WTC11 (cell line): ENCODE results near the gene KCND2.

Experiments
- ATF1 ChIP-seq: sonication (generic); formaldehyde crosslinking; IDR thresholded peaks from 2 replicates; pipeline ENCODE4 v1.8.1; 2023; ENCODE audit warnings: mild to moderate bottlenecking, moderate library complexity, missing genetic modification reagents
- GABPB1 ChIP-seq: sonication (generic); formaldehyde crosslinking; IDR thresholded peaks from 2 replicates; pipeline ENCODE4 v1.8.1; 2023; ENCODE audit warnings: mild to moderate bottlenecking, missing genetic modification reagents
- KAT7 ChIP-seq: sonication (generic); formaldehyde crosslinking; IDR thresholded peaks from 2 replicates; pipeline ENCODE4 v1.8.1; 2023; ENCODE audit warnings: missing genetic modification reagents, mild to moderate bottlenecking, borderline replicate concordance
- TEAD4 ChIP-seq: sonication (generic); formaldehyde crosslinking; IDR thresholded peaks from 2 replicates; pipeline ENCODE4 v1.8.0; 2022; ENCODE audit warnings: mild to moderate bottlenecking, missing genetic modification reagents
- TF ChIP-seq, protein P1 (sequence below): sonication (generic); formaldehyde crosslinking; IDR thresholded peaks from 2 replicates; pipeline ENCODE4 v1.8.1; 2023; ENCODE audit warnings: mild to moderate bottlenecking, missing genetic modification reagents, borderline replicate concordance
- TF ChIP-seq, protein P2 (sequence below): fragments of 200-600 bp; IDR thresholded peaks from 2 replicates; pipeline ENCODE4 v1.8.0; 2022; ENCODE audit warnings: antibody characterized with exemption
- TF ChIP-seq, protein P3 (sequence below): sonication (generic); formaldehyde crosslinking; IDR thresholded peaks from 2 replicates; pipeline ENCODE4 v1.8.0; 2022; ENCODE audit warnings: mild to moderate bottlenecking, missing genetic modification reagents
- TF ChIP-seq, protein P4 (sequence below): sonication (generic); formaldehyde crosslinking; IDR thresholded peaks from 2 replicates; pipeline ENCODE4 v1.8.0; 2022; ENCODE audit warnings: mild to moderate bottlenecking, missing genetic modification reagents
- TF ChIP-seq, protein P5 (sequence below): sonication (generic); formaldehyde crosslinking; IDR thresholded peaks from 2 replicates; pipeline ENCODE4 v1.8.1; 2022; ENCODE audit warnings: low read depth, missing genetic modification reagents, borderline replicate concordance
- TF ChIP-seq, protein P6 (sequence below): fragments of 250-450 bp; sonication (Bioruptor Pico); conservative IDR thresholded peaks from 2 replicates; pipeline ENCODE4 v1.9.0; 2021; ENCODE audit warnings: mild to moderate bottlenecking
- TF ChIP-seq, protein P7 (sequence below): sonication (generic); formaldehyde crosslinking; conservative IDR thresholded peaks from 2 replicates; pipeline ENCODE4 v1.8.1; 2023; ENCODE audit warnings: mild to moderate bottlenecking, low read depth, missing genetic modification reagents, moderate library complexity

DNA sequence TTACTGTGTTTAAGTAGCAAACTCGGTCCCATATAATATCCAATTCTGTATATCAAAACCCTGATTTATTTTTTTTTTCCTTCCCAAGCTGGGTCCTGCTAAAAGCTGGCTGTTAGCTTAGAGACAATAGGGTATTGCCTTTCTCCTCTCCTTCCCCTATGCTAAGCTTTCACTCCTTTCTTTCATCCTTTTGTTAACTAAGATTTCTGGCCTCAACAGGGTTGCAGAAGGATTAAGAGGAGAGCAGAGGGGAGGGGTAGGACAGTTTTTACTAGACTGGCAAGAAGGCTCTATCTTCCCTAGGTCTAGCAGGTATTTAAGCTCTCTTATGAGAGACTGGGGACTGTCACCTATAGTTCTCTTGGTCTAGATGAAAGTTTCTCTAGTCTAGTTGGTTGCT lies 229.2 kb downstream of the KCND2 start:
- TF ChIP-seq, protein P1, sequence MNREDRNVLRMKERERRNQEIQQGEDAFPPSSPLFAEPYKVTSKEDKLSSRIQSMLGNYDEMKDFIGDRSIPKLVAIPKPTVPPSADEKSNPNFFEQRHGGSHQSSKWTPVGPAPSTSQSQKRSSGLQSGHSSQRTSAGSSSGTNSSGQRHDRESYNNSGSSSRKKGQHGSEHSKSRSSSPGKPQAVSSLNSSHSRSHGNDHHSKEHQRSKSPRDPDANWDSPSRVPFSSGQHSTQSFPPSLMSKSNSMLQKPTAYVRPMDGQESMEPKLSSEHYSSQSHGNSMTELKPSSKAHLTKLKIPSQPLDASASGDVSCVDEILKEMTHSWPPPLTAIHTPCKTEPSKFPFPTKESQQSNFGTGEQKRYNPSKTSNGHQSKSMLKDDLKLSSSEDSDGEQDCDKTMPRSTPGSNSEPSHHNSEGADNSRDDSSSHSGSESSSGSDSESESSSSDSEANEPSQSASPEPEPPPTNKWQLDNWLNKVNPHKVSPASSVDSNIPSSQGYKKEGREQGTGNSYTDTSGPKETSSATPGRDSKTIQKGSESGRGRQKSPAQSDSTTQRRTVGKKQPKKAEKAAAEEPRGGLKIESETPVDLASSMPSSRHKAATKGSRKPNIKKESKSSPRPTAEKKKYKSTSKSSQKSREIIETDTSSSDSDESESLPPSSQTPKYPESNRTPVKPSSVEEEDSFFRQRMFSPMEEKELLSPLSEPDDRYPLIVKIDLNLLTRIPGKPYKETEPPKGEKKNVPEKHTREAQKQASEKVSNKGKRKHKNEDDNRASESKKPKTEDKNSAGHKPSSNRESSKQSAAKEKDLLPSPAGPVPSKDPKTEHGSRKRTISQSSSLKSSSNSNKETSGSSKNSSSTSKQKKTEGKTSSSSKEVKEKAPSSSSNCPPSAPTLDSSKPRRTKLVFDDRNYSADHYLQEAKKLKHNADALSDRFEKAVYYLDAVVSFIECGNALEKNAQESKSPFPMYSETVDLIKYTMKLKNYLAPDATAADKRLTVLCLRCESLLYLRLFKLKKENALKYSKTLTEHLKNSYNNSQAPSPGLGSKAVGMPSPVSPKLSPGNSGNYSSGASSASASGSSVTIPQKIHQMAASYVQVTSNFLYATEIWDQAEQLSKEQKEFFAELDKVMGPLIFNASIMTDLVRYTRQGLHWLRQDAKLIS: no peak
- TF ChIP-seq ATF1 (CRISPR knock-in tag): no peak
- TF ChIP-seq, protein P2, sequence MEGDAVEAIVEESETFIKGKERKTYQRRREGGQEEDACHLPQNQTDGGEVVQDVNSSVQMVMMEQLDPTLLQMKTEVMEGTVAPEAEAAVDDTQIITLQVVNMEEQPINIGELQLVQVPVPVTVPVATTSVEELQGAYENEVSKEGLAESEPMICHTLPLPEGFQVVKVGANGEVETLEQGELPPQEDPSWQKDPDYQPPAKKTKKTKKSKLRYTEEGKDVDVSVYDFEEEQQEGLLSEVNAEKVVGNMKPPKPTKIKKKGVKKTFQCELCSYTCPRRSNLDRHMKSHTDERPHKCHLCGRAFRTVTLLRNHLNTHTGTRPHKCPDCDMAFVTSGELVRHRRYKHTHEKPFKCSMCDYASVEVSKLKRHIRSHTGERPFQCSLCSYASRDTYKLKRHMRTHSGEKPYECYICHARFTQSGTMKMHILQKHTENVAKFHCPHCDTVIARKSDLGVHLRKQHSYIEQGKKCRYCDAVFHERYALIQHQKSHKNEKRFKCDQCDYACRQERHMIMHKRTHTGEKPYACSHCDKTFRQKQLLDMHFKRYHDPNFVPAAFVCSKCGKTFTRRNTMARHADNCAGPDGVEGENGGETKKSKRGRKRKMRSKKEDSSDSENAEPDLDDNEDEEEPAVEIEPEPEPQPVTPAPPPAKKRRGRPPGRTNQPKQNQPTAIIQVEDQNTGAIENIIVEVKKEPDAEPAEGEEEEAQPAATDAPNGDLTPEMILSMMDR: no peak
- TF ChIP-seq, protein P3, sequence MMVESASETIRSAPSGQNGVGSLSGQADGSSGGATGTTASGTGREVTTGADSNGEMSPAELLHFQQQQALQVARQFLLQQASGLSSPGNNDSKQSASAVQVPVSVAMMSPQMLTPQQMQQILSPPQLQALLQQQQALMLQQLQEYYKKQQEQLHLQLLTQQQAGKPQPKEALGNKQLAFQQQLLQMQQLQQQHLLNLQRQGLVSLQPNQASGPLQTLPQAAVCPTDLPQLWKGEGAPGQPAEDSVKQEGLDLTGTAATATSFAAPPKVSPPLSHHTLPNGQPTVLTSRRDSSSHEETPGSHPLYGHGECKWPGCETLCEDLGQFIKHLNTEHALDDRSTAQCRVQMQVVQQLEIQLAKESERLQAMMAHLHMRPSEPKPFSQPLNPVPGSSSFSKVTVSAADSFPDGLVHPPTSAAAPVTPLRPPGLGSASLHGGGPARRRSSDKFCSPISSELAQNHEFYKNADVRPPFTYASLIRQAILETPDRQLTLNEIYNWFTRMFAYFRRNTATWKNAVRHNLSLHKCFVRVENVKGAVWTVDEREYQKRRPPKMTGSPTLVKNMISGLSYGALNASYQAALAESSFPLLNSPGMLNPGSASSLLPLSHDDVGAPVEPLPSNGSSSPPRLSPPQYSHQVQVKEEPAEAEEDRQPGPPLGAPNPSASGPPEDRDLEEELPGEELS (CRISPR knock-in tag): no peak
- TF ChIP-seq, protein P4, sequence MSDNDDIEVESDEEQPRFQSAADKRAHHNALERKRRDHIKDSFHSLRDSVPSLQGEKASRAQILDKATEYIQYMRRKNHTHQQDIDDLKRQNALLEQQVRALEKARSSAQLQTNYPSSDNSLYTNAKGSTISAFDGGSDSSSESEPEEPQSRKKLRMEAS (CRISPR knock-in tag): no peak
- TF ChIP-seq, protein P5, sequence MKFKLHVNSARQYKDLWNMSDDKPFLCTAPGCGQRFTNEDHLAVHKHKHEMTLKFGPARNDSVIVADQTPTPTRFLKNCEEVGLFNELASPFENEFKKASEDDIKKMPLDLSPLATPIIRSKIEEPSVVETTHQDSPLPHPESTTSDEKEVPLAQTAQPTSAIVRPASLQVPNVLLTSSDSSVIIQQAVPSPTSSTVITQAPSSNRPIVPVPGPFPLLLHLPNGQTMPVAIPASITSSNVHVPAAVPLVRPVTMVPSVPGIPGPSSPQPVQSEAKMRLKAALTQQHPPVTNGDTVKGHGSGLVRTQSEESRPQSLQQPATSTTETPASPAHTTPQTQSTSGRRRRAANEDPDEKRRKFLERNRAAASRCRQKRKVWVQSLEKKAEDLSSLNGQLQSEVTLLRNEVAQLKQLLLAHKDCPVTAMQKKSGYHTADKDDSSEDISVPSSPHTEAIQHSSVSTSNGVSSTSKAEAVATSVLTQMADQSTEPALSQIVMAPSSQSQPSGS (CRISPR knock-in tag): no peak
- TF ChIP-seq, protein P6, sequence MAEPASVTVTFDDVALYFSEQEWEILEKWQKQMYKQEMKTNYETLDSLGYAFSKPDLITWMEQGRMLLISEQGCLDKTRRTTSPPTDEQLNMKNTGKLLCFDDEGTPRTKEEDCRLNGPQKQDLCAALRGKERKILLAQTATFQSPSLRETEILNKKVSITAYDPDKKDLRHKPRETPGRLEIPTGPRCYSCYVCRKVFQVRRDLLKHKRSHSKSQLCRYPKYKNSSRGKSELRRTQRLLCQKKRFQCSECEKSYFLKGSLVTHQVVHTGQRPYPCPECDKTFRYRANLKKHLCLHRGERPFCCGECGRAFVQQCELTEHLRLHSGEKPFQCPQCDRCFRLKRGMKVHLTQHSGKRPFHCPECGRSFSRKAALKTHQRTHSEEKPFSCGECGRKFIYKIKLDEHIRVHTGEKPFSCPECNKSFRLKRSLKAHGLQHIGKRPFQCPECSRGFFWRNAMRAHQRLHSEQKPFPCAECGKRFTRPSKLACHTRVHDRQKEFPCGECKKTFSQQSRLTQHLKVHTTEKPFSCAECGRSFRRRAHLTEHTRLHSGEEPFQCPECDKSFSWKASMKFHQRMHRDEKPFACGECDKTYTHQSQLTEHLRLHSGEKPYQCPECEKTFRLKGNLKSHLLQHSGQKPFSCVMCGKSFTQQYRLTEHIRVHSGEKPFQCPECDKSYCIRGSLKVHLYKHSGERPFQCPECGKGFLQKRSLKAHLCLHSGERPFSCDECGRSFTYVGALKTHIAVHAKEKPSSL (CRISPR knock-in tag): no peak
- TF ChIP-seq, protein P7, sequence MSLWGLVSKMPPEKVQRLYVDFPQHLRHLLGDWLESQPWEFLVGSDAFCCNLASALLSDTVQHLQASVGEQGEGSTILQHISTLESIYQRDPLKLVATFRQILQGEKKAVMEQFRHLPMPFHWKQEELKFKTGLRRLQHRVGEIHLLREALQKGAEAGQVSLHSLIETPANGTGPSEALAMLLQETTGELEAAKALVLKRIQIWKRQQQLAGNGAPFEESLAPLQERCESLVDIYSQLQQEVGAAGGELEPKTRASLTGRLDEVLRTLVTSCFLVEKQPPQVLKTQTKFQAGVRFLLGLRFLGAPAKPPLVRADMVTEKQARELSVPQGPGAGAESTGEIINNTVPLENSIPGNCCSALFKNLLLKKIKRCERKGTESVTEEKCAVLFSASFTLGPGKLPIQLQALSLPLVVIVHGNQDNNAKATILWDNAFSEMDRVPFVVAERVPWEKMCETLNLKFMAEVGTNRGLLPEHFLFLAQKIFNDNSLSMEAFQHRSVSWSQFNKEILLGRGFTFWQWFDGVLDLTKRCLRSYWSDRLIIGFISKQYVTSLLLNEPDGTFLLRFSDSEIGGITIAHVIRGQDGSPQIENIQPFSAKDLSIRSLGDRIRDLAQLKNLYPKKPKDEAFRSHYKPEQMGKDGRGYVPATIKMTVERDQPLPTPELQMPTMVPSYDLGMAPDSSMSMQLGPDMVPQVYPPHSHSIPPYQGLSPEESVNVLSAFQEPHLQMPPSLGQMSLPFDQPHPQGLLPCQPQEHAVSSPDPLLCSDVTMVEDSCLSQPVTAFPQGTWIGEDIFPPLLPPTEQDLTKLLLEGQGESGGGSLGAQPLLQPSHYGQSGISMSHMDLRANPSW (CRISPR knock-in tag): no peak
- no peak for TF ChIP-seq GABPB1 (CRISPR knock-in tag)
- no peak for TF ChIP-seq TEAD4 (CRISPR knock-in tag)
- no peak for TF ChIP-seq KAT7 (CRISPR knock-in tag)
